HFF-Myc (cell line): ENCODE results near the gene TAT.
A peak's percentile ranks its signal among the peaks of the same experiment; 100 is the strongest.
"Not testable (repeated sequence)": the region's sequence is repeated elsewhere in the genome, so short reads cannot be mapped to it uniquely, and the experiment has no call there.

Experiments
- DNase-seq: peaks from one replicate; pipeline ENCODE4 v3.0.0-alpha.2; 2011; ENCODE audit warnings: low read depth; ENCODE audit errors: extremely low read depth
- H3K4me3 ChIP-seq: replicated peaks from 2 replicates; pipeline ENCODE4 v1.5.1; 2011; ENCODE audit warnings: low read depth, mild to moderate bottlenecking, control low read depth, low read length
- CTCF ChIP-seq: IDR thresholded peaks from 2 replicates; pipeline ENCODE4 v1.5.1; 2012; ENCODE audit warnings: mild to moderate bottlenecking, low read depth, low read length, control low read depth; ENCODE audit errors: missing control alignments

The TAT gene

DNA sequence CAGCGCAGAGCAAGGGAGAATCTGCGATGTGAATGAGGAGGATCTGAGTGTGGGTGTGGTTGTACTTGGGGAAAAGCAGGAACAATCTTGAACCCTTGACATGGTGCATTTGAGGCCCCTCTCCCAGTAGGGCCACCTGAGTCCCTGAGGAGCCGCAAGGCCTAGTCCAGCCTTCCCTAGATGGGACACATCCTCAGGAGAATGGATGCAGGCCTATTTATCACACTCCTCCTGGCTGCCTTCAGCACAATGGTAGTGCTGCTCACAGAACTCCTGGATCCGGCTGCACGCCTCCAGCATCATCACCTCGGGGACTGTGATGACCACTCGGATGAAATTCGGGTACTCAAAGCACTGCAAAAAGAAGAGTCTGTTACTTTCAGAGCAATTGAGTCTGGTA, 9.0 kb downstream of the TAT start:
- no peak for TF ChIP-seq CTCF
- DNase-seq, result no peak
- H3K4me3 ChIP-seq, result no peak overlapping the region

- no peak for TF ChIP-seq CTCF
- no peak for DNase-seq
- peak overlapping the region; percentile 53 for H3K4me3 ChIP-seq
Measured at GRCh38 chr16:71565812-71566700, 10.8 kb downstream of the TAT start.

DNA sequence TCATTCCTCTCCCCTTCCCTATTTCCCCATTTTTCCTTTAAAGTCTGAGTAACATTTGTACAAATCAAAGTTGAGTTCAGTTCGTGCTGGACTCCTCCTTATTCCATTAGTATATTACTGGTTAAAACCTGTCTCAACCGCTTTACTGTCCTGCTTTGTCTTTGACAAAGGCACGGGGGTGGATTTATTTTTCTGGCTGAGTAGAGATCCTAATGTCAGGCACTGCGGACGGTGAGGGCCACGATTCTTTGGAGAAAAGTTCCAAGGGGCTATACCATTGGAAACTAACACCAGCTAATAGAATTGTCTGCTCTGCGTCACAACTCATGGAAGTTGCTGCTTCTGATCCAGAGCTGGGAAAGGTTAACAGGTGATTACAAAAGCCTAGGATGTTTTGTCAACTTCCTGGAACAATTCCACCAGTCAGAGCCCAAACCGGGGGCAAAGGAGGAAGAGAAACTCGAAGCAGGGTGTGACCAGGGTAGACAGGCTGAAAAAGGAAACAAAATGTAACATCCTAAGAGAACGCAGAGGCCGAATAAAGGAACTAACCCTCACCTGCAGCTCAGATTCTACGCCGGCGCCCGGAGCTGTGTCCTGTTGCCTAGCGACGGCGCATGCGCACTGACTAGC, 12.4 kb downstream of the TAT start:
- no peak for DNase-seq

GRCh38 chr16:71562552-71562951, 14.3 kb downstream of the TAT start:
- DNase-seq, result no peak
- no peak for TF ChIP-seq CTCF
- H3K4me3 ChIP-seq, result no peak overlapping the region

More for the DNA sequence above, 12.4 kb downstream of the TAT start:
- TF ChIP-seq CTCF, result no peak
- peak overlapping the region; percentile 53 for H3K4me3 ChIP-seq

DNA sequence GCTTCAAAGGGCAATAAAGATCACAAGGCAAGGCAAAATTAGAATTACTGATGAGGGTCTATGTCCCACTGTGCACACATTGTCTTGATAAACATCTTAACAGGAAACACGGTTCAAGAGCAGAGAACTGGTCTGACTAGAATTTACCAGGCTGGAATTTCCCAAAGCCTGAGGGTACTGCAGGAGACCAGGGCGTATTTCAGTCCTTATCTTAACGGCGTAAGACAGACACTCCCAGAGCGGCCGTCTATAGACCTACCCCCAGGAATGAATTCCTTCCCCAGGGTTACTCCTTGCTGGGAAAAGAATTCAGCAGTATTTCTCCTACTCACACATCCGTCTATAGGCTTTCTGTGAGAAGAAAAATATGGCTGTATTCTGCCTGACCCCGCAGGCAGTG, 15.0 kb downstream of the TAT start:
- DNase-seq, H3K4me3 ChIP-seq: not testable (repeated sequence)

GRCh38 chr16:71559855-71560254, 17.0 kb downstream of the TAT start:
- DNase-seq, result no peak
- TF ChIP-seq CTCF, result no peak
- no peak overlapping the region for H3K4me3 ChIP-seq

DNA sequence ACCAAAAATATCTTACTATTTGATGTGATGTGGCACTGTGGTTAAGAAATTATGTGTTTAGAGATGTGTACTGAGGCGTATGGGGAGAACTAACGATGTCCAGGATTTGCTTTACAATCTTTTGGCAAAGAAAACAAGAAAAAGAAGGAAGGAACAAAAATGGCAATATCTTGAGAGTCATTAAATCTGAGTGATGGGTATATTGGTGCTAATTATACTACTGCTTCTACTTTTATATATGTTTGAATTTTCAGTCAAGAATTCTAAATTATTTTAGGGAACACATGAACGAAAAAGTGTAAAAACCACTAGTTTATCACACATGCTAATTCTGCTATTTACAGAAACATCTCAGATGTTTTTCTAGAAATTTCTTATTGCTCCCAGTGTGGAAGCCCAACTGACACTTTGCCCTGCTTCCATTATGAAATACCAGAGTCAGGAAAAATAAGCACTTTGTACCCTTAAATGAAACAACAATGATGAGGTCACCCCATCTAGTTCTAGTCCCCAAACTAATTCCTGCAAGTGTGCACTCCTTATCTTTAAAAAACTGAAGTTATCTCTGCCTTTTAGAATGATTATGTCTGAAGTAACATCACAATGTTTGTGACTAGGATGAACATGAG, 18.8 kb downstream of the TAT start:
- no peak for TF ChIP-seq CTCF
- no peak for DNase-seq
- no peak overlapping the region for H3K4me3 ChIP-seq
